Measurements from ENCODE around the gene UBE2E1.
"Not testable (repeated sequence)": the region's sequence is repeated elsewhere in the genome, so short reads cannot be mapped to it uniquely, and the experiment has no call there.

UBE2E1 gene

GRCh38 chr3:23913873-23914743, 108.4 kb downstream of the UBE2E1 start:
- Histone ChIP-seq H3K4me1 (ENCODE audit: insufficient read depth, low read length) (peaks cover 21% of the 10 kb centered on the region), H3K4me3 (ENCODE audit: low read depth in 1 of 2, low read length in 2 of 2) (no peak overlapping the region), H3K36me3 (ENCODE audit: insufficient read depth, low read length) (peaks cover 17% of the 10 kb centered on the region), H3K27ac (ENCODE audit: low read depth, low read length) (no peak overlapping the region), H3K9ac (ENCODE audit: low read length) (no peak overlapping the region), H3K27me3 (ENCODE audit: control insufficient read depth in 1 of 2, insufficient read depth in 2 of 2, low read length in 2 of 2) (no peaks in the 10 kb centered on the region), H3K9me3 (ENCODE audit: low read length) (no peaks in the 10 kb centered on the region)

GRCh38 chr3:23915537-23916108, 109.9 kb downstream of the UBE2E1 start:
- Histone ChIP-seq H3K9ac (ENCODE audit: low read length) (no peak overlapping the region), H3K4me3 (ENCODE audit: low read depth in 1 of 2, low read length in 2 of 2) (peak overlapping the region in 1 of 2 donors; percentile 99), H3K4me1 (ENCODE audit: insufficient read depth, low read length) (peaks cover 29% of the 10 kb centered on the region), H3K27me3 (ENCODE audit: control insufficient read depth in 1 of 2, insufficient read depth in 2 of 2, low read length in 2 of 2) (no peaks in the 10 kb centered on the region), H3K36me3 (ENCODE audit: insufficient read depth, low read length) (peaks cover 23% of the 10 kb centered on the region), H3K9me3 (ENCODE audit: low read length) (no peaks in the 10 kb centered on the region), H3K27ac (ENCODE audit: low read depth, low read length) (no peak overlapping the region)

- Histone ChIP-seq H3K4me1 (ENCODE audit: insufficient read depth, low read length) (peaks cover 29% of the 10 kb centered on the region), H3K4me3 (ENCODE audit: low read depth in 1 of 2, low read length in 2 of 2) (peak overlapping the region; percentile 90 to 99), H3K36me3 (ENCODE audit: insufficient read depth, low read length) (peaks cover 29% of the 10 kb centered on the region), H3K9me3 (ENCODE audit: low read length) (no peaks in the 10 kb centered on the region), H3K9ac (ENCODE audit: low read length) (peak overlapping the region; percentile 67), H3K27ac (ENCODE audit: low read depth, low read length) (peak overlapping the region; percentile 94), H3K27me3 (ENCODE audit: control insufficient read depth in 1 of 2, insufficient read depth in 2 of 2, low read length in 2 of 2) (no peaks in the 10 kb centered on the region)
These were observed 110.6 kb downstream of the UBE2E1 start for GRCh38 chr3:23916152-23916885.

GRCh38 chr3:23916886-23917678, 111.3 kb downstream of the UBE2E1 start, which contains the start of the genes NKIRAS1 and RPL15:
Gene NKIRAS1, minus strand, starts transcription at chr3:23916990. Its CDS starts 6,086 bp downstream, at chr3:23910904.
Gene RPL15, plus strand, starts transcription at chr3:23917132. Its CDS starts 728 bp downstream, at chr3:23917860.
- Histone ChIP-seq H3K4me3 (ENCODE audit: low read depth in 1 of 2, low read length in 2 of 2) (peak within 1 kb of the TSS; percentile 90 to 99), H3K27ac (ENCODE audit: low read depth, low read length) (peak within 1 kb of the TSS; percentile 94), H3K27me3 (ENCODE audit: control insufficient read depth in 1 of 2, insufficient read depth in 2 of 2, low read length in 2 of 2) (no peaks in the 10 kb centered on the region), H3K9ac (ENCODE audit: low read length) (peak within 1 kb of the TSS; percentile 90), H3K36me3 (ENCODE audit: insufficient read depth, low read length) (peaks cover 32% of the 10 kb centered on the region), H3K4me1 (ENCODE audit: insufficient read depth, low read length) (peaks cover 29% of the 10 kb centered on the region), H3K9me3 (ENCODE audit: low read length) (no peaks in the 10 kb centered on the region)

- peaks cover 39% of the 10 kb centered on the region for H3K36me3 ChIP-seq (ENCODE audit: insufficient read depth, low read length)
- H3K9me3 ChIP-seq (ENCODE audit: low read length); H3K27me3 ChIP-seq (ENCODE audit: control insufficient read depth in 1 of 2, insufficient read depth in 2 of 2, low read length in 2 of 2): not testable (repeated sequence)
- peak overlapping the region; percentile 90 for H3K9ac ChIP-seq (ENCODE audit: low read length)
- H3K4me3 ChIP-seq (ENCODE audit: low read depth in 1 of 2, low read length in 2 of 2), result peak overlapping the region; percentile 90 to 99
- peak overlapping the region; percentile 94 for H3K27ac ChIP-seq (ENCODE audit: low read depth, low read length)
- H3K4me1 ChIP-seq (ENCODE audit: insufficient read depth, low read length), result peaks cover 29% of the 10 kb centered on the region
These were observed 112.0 kb downstream of the UBE2E1 start for GRCh38 chr3:23917679-23918303.

GRCh38 chr3:23918331-23918730, 112.6 kb downstream of the UBE2E1 start:
- Histone ChIP-seq H3K4me1 (ENCODE audit: insufficient read depth, low read length) (peaks cover 29% of the 10 kb centered on the region), H3K36me3 (ENCODE audit: insufficient read depth, low read length) (peaks cover 39% of the 10 kb centered on the region), H3K9ac (ENCODE audit: low read length) (peak overlapping the region; percentile 90), H3K4me3 (ENCODE audit: low read depth in 1 of 2, low read length in 2 of 2) (peak overlapping the region; percentile 90 to 99), H3K27ac (ENCODE audit: low read depth, low read length) (peak overlapping the region; percentile 94)
- H3K9me3 ChIP-seq (ENCODE audit: low read length); H3K27me3 ChIP-seq (ENCODE audit: control insufficient read depth in 1 of 2, insufficient read depth in 2 of 2, low read length in 2 of 2): not testable (repeated sequence)

- Histone ChIP-seq H3K36me3 (ENCODE audit: insufficient read depth, low read length) (peaks cover 39% of the 10 kb centered on the region), H3K4me1 (ENCODE audit: insufficient read depth, low read length) (peaks cover 29% of the 10 kb centered on the region)
These were observed 113.9 kb downstream of the UBE2E1 start for GRCh38 chr3:23919628-23920027.

GRCh38 chr3:23920151-23920655, 114.4 kb downstream of the UBE2E1 start:
- no peak overlapping the region for H3K9ac ChIP-seq (ENCODE audit: low read length)
- no peaks in the 10 kb centered on the region for H3K9me3 ChIP-seq (ENCODE audit: low read length)
- no peak overlapping the region for H3K27ac ChIP-seq (ENCODE audit: low read depth, low read length)
- H3K4me1 ChIP-seq (ENCODE audit: insufficient read depth, low read length), result peaks cover 29% of the 10 kb centered on the region
- no peak overlapping the region for H3K4me3 ChIP-seq (ENCODE audit: low read depth in 1 of 2, low read length in 2 of 2)
- peaks cover 39% of the 10 kb centered on the region for H3K36me3 ChIP-seq (ENCODE audit: insufficient read depth, low read length)
- no peaks in the 10 kb centered on the region for H3K27me3 ChIP-seq (ENCODE audit: control insufficient read depth in 1 of 2, insufficient read depth in 2 of 2, low read length in 2 of 2)

More at GRCh38 chr3:23919628-23920027, 113.9 kb downstream of the UBE2E1 start:
- Histone ChIP-seq H3K9ac (ENCODE audit: low read length) (no peak overlapping the region), H3K4me3 (ENCODE audit: low read depth in 1 of 2, low read length in 2 of 2) (no peak overlapping the region), H3K9me3 (ENCODE audit: low read length) (no peaks in the 10 kb centered on the region), H3K27me3 (ENCODE audit: control insufficient read depth in 1 of 2, insufficient read depth in 2 of 2, low read length in 2 of 2) (no peaks in the 10 kb centered on the region), H3K27ac (ENCODE audit: low read depth, low read length) (no peak overlapping the region)

- no peaks in the 10 kb centered on the region for H3K27me3 ChIP-seq (ENCODE audit: control insufficient read depth in 1 of 2, insufficient read depth in 2 of 2, low read length in 2 of 2)
- H3K27ac ChIP-seq (ENCODE audit: low read depth, low read length), result no peak overlapping the region
- H3K9ac ChIP-seq (ENCODE audit: low read length), result no peak overlapping the region
- peaks cover 23% of the 10 kb centered on the region for H3K4me1 ChIP-seq (ENCODE audit: insufficient read depth, low read length)
- peaks cover 39% of the 10 kb centered on the region for H3K36me3 ChIP-seq (ENCODE audit: insufficient read depth, low read length)
- H3K9me3 ChIP-seq (ENCODE audit: low read length), result no peaks in the 10 kb centered on the region
- no peak overlapping the region for H3K4me3 ChIP-seq (ENCODE audit: low read depth in 1 of 2, low read length in 2 of 2)
These were observed 115.3 kb downstream of the UBE2E1 start for GRCh38 chr3:23921052-23921511.

- H3K9me3 ChIP-seq (ENCODE audit: low read length), result no peaks in the 10 kb centered on the region
- H3K27ac ChIP-seq (ENCODE audit: low read depth, low read length), result no peak overlapping the region
- peaks cover 30% of the 10 kb centered on the region for H3K36me3 ChIP-seq (ENCODE audit: insufficient read depth, low read length)
- no peak overlapping the region for H3K9ac ChIP-seq (ENCODE audit: low read length)
- peaks cover 9% of the 10 kb centered on the region for H3K4me1 ChIP-seq (ENCODE audit: insufficient read depth, low read length)
- no peaks in the 10 kb centered on the region for H3K27me3 ChIP-seq (ENCODE audit: control insufficient read depth in 1 of 2, insufficient read depth in 2 of 2, low read length in 2 of 2)
- no peak overlapping the region for H3K4me3 ChIP-seq (ENCODE audit: low read depth in 1 of 2, low read length in 2 of 2)
These were observed 118.0 kb downstream of the UBE2E1 start for GRCh38 chr3:23923786-23924185.
